DOHH2 (cell line): Measurements from ENCODE around the gene PSMA3.

Experiments used
- EZH2phosphoT487 ChIP-seq: fragments of 200-600 bp; sonication (generic); IDR thresholded peaks from 2 replicates; pipeline ENCODE4 v1.6.1; 2017; ENCODE audit warnings: borderline replicate concordance, mild to moderate bottlenecking, antibody characterized with exemption, low read length, moderate library complexity, mixed read lengths
- TF ChIP-seq, protein P1 (sequence below): fragments of 200-600 bp; sonication (generic); IDR thresholded peaks from one replicate; pipeline ENCODE4 v1.5.1; 2014; ENCODE audit warnings: antibody characterized with exemption, mild to moderate bottlenecking, low read depth, low read length; ENCODE audit not compliant: poor library complexity, severe bottlenecking

DNA sequence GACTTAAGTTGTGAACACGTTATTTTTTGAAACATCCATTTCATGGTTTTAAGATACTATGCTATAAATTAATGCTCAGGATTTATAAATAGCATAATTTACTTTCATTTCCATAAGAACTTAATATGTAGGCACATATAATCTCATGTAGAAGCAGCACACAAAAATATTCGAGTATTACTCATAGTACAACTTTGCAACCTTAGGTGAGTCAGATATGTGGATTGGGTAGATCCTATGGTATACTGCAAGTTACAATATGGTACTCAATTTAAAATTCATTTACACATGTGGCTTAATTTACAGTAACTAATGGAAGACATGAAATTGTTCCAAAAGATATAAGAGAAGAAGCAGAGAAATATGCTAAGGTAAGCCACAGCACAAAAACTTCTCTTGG is 26.0 kb downstream of the PSMA3 start:
- TF ChIP-seq, protein P1, sequence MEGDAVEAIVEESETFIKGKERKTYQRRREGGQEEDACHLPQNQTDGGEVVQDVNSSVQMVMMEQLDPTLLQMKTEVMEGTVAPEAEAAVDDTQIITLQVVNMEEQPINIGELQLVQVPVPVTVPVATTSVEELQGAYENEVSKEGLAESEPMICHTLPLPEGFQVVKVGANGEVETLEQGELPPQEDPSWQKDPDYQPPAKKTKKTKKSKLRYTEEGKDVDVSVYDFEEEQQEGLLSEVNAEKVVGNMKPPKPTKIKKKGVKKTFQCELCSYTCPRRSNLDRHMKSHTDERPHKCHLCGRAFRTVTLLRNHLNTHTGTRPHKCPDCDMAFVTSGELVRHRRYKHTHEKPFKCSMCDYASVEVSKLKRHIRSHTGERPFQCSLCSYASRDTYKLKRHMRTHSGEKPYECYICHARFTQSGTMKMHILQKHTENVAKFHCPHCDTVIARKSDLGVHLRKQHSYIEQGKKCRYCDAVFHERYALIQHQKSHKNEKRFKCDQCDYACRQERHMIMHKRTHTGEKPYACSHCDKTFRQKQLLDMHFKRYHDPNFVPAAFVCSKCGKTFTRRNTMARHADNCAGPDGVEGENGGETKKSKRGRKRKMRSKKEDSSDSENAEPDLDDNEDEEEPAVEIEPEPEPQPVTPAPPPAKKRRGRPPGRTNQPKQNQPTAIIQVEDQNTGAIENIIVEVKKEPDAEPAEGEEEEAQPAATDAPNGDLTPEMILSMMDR: no peak
- TF ChIP-seq EZH2phosphoT487: no peak
